GM21723 (cell line): Measurements from ENCODE around the gene OR2T29.
"Not testable (repeated sequence)": the region's sequence is repeated elsewhere in the genome, so short reads cannot be mapped to it uniquely, and the experiment has no call there.

Experiments
- ATAC-seq: cut with Tn5 transposase; IDR thresholded peaks from one replicate; pipeline ENCODE4 v1.9.1; 2021; ENCODE audit warnings: mild to moderate bottlenecking, moderate library complexity; ENCODE audit not compliant: unreplicated experiment

Gene OR2T29

GRCh38 chr1:248521856-248522255 is 40.7 kb downstream of the OR2T29 start:
- ATAC-seq: no peak

GRCh38 chr1:248510217-248510616 is 52.4 kb downstream of the OR2T29 start:
- not testable (repeated sequence) for ATAC-seq

- ATAC-seq: not testable (repeated sequence)
These were observed 54.8 kb downstream of the OR2T29 start, which contains the start of gene OR2G6 for GRCh38 chr1:248507773-248508172. Gene OR2G6, plus strand, starts transcription at chr1:248508073. Its CDS starts 13,574 bp downstream, at chr1:248521647.
